ENCODE data around the gene BLMH.

Gene BLMH

DNA sequence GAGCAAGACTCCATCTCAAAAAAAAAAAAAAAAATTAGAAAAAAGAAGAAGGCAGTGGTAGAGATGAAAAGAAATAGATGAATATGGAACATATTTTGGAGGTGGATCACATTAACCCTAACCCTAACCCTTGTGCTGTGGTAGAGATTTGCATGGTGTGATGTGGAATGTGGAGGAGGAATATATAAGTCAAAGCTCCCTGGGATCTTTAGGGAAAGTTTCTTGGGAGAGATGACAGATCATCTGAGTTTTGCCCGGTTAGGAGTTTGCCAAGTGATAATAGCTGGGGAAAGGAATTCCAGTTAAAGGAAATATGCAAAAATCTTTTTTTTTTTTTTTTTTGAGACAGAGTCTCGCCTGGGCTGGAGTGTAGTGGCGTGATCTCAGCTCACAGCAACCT is 13.0 kb upstream of the BLMH start:
- H4K20me1 ChIP-seq (ENCODE audit: insufficient read depth, low read length, poor library complexity, severe bottlenecking): no peaks in the 10 kb centered on the region
- H3K4me1 ChIP-seq (ENCODE audit: insufficient read depth, low read length, poor library complexity, severe bottlenecking): no peaks in the 10 kb centered on the region
- no peaks in the 10 kb centered on the region for H3K27me3 ChIP-seq (ENCODE audit: insufficient read depth, low read length, poor library complexity, severe bottlenecking)
- no peaks in the 10 kb centered on the region for H3F3A ChIP-seq (ENCODE audit: low read depth)
- no peak overlapping the region for H3K9ac ChIP-seq (ENCODE audit: low read depth, low read length, poor library complexity, severe bottlenecking)
- no peak overlapping the region for H2AFZ ChIP-seq (ENCODE audit: low read length)
- H3K9me2 ChIP-seq (replicated peaks; ENCODE audit: low read depth, low read length): no peaks in the 10 kb centered on the region
- TF ChIP-seq EZH2phosphoT487 (IDR thresholded peaks at IDR 0.05; ENCODE audit: borderline replicate concordance): no peak
- TF ChIP-seq, protein P1, sequence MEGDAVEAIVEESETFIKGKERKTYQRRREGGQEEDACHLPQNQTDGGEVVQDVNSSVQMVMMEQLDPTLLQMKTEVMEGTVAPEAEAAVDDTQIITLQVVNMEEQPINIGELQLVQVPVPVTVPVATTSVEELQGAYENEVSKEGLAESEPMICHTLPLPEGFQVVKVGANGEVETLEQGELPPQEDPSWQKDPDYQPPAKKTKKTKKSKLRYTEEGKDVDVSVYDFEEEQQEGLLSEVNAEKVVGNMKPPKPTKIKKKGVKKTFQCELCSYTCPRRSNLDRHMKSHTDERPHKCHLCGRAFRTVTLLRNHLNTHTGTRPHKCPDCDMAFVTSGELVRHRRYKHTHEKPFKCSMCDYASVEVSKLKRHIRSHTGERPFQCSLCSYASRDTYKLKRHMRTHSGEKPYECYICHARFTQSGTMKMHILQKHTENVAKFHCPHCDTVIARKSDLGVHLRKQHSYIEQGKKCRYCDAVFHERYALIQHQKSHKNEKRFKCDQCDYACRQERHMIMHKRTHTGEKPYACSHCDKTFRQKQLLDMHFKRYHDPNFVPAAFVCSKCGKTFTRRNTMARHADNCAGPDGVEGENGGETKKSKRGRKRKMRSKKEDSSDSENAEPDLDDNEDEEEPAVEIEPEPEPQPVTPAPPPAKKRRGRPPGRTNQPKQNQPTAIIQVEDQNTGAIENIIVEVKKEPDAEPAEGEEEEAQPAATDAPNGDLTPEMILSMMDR (conservative IDR thresholded peaks at IDR 0.05; ENCODE audit: low read length): no peak
- H3K4me2 ChIP-seq (ENCODE audit: low read depth, low read length, poor library complexity, severe bottlenecking): no peak overlapping the region
- H3K79me2 ChIP-seq (ENCODE audit: insufficient read depth, low read length): no peaks in the 10 kb centered on the region
- no peak overlapping the region for H3K4me3 ChIP-seq (ENCODE audit: low read length, poor library complexity, severe bottlenecking)
- H3K9me3 ChIP-seq (ENCODE audit: insufficient read depth, low read depth, low read length): no peaks in the 10 kb centered on the region
- H3K36me3 ChIP-seq (ENCODE audit: insufficient read depth, low read length): no peaks in the 10 kb centered on the region

DNA sequence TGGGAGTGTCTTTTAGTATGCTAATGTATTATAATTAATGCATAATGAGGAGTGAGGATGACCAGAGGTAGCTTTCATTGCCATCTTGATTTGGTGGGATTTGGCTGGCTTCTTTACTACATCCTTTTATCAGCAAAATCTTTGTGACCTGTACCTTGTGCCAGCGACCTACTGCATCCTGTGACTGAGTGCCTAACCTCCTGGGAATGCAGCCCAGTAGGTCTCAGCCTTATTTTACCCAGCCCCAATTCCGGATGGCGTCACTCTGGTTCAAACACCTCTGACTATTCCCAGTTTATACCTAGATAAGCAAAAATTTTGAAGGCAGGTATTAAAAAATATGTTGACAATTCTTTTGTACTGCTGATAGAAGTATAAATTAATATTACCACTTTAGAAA is 10.5 kb upstream of the BLMH start:
- H3K9me3 ChIP-seq (ENCODE audit: insufficient read depth, low read depth, low read length): no peaks in the 10 kb centered on the region
- H3K9ac ChIP-seq (ENCODE audit: low read depth, low read length, poor library complexity, severe bottlenecking): no peak overlapping the region
- no peaks in the 10 kb centered on the region for H3F3A ChIP-seq (ENCODE audit: low read depth)
- H2AFZ ChIP-seq (ENCODE audit: low read length): no peak overlapping the region
- H3K27me3 ChIP-seq (ENCODE audit: insufficient read depth, low read length, poor library complexity, severe bottlenecking): no peaks in the 10 kb centered on the region
- H3K9me2 ChIP-seq (replicated peaks; ENCODE audit: low read depth, low read length): no peaks in the 10 kb centered on the region
- H3K36me3 ChIP-seq (ENCODE audit: insufficient read depth, low read length): no peaks in the 10 kb centered on the region
- no peaks in the 10 kb centered on the region for H3K79me2 ChIP-seq (ENCODE audit: insufficient read depth, low read length)
- H3K4me2 ChIP-seq (ENCODE audit: low read depth, low read length, poor library complexity, severe bottlenecking): no peak overlapping the region
- H4K20me1 ChIP-seq (ENCODE audit: insufficient read depth, low read length, poor library complexity, severe bottlenecking): no peaks in the 10 kb centered on the region
- no peak overlapping the region for H3K4me3 ChIP-seq (ENCODE audit: low read length, poor library complexity, severe bottlenecking)
- no peaks in the 10 kb centered on the region for H3K4me1 ChIP-seq (ENCODE audit: insufficient read depth, low read length, poor library complexity, severe bottlenecking)
- TF ChIP-seq, protein P1 (conservative IDR thresholded peaks at IDR 0.05; ENCODE audit: low read length): no peak
- TF ChIP-seq EZH2phosphoT487 (IDR thresholded peaks at IDR 0.05; ENCODE audit: borderline replicate concordance): no peak

DNA sequence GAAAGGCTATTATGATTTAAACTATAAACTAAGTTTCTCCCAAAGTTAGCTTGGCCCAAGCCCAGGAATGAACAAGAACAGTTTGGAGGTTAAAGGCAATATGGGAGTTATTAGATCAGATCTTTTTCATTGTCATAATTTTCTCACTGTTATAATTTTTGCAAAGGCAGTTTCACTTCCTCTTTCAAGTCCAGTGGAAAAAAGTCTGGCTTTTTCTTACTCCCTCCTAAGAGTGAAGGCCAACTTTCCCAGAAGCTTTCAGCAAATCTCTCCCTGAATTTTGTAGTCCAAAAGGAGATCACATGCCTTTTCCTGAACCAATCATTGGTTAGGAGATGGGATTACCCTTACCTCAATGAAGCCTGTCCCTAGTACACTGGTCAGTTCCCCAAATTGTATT is 9.1 kb upstream of the BLMH start:
- no peak for TF ChIP-seq EZH2phosphoT487 (IDR thresholded peaks at IDR 0.05; ENCODE audit: borderline replicate concordance)
- Histone ChIP-seq H3K9ac (ENCODE audit: low read depth, low read length, poor library complexity, severe bottlenecking) (no peak overlapping the region), H3K4me2 (ENCODE audit: low read depth, low read length, poor library complexity, severe bottlenecking) (no peak overlapping the region), H2AFZ (ENCODE audit: low read length) (no peak overlapping the region), H3K79me2 (ENCODE audit: insufficient read depth, low read length) (no peaks in the 10 kb centered on the region), H3K4me3 (ENCODE audit: low read length, poor library complexity, severe bottlenecking) (no peak overlapping the region), H3F3A (ENCODE audit: low read depth) (no peaks in the 10 kb centered on the region), H3K9me2 (replicated peaks; ENCODE audit: low read depth, low read length) (no peaks in the 10 kb centered on the region), H3K9me3 (ENCODE audit: insufficient read depth, low read depth, low read length) (no peaks in the 10 kb centered on the region), H4K20me1 (ENCODE audit: insufficient read depth, low read length, poor library complexity, severe bottlenecking) (no peaks in the 10 kb centered on the region), H3K36me3 (ENCODE audit: insufficient read depth, low read length) (no peaks in the 10 kb centered on the region), H3K27me3 (ENCODE audit: insufficient read depth, low read length, poor library complexity, severe bottlenecking) (no peaks in the 10 kb centered on the region), H3K4me1 (ENCODE audit: insufficient read depth, low read length, poor library complexity, severe bottlenecking) (no peaks in the 10 kb centered on the region)

DNA sequence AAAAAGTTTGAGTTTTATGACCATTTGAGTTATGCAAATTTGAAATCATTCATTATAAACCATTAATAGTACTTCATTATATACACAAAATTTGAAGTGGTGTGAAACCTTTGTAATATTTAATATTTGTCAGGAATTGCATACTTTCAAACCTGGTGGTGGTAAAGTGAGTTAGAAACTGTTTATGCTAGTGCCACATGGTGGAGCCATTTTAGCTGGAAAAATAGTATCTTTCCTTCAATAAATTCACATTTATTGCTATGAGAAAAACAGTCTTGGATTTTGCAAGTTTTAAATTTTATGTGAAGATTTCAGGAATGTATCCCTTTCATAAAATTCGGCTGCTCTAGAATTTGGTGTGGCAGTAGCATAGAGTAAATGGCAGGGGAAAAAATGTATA is 7.3 kb upstream of the BLMH start:
- Histone ChIP-seq H3K4me2 (ENCODE audit: low read depth, low read length, poor library complexity, severe bottlenecking) (no peak overlapping the region), H3K4me3 (ENCODE audit: low read length, poor library complexity, severe bottlenecking) (no peak overlapping the region), H3K27me3 (ENCODE audit: insufficient read depth, low read length, poor library complexity, severe bottlenecking) (no peaks in the 10 kb centered on the region), H3K9ac (ENCODE audit: low read depth, low read length, poor library complexity, severe bottlenecking) (no peak overlapping the region), H4K20me1 (ENCODE audit: insufficient read depth, low read length, poor library complexity, severe bottlenecking) (no peaks in the 10 kb centered on the region), H3K9me2 (replicated peaks; ENCODE audit: low read depth, low read length) (no peaks in the 10 kb centered on the region), H3K79me2 (ENCODE audit: insufficient read depth, low read length) (no peaks in the 10 kb centered on the region), H3K36me3 (ENCODE audit: insufficient read depth, low read length) (no peaks in the 10 kb centered on the region), H3K9me3 (ENCODE audit: insufficient read depth, low read depth, low read length) (no peaks in the 10 kb centered on the region), H3F3A (ENCODE audit: low read depth) (no peaks in the 10 kb centered on the region), H2AFZ (ENCODE audit: low read length) (no peak overlapping the region), H3K4me1 (ENCODE audit: insufficient read depth, low read length, poor library complexity, severe bottlenecking) (no peaks in the 10 kb centered on the region)
- TF ChIP-seq, protein P1 (conservative IDR thresholded peaks at IDR 0.05; ENCODE audit: low read length): peak; percentile 52
- no peak for TF ChIP-seq EZH2phosphoT487 (IDR thresholded peaks at IDR 0.05; ENCODE audit: borderline replicate concordance)
